ENCODE measurements around the gene DGKI. TPM values are rescaled to one million over a fixed set of nuclear protein-coding genes. Genes with fewer than 3 reads are reported as not detected.

Gene DGKI
- total RNA-seq, 1 donor from 2014 or later: 0.69 TPM

- H3K36me3 Mint-ChIP-seq (ENCODE audit: low read depth, unreplicated experiment): no peaks in the 10 kb centered on the region
- H3K27ac Mint-ChIP-seq (ENCODE audit: unreplicated experiment): no peak overlapping the region
- no peak for DNase-seq (ENCODE audit: low spot score)
- H3K27me3 Mint-ChIP-seq (ENCODE audit: unreplicated experiment): peaks cover 5% of the 10 kb centered on the region
- H3K4me3 Mint-ChIP-seq (ENCODE audit: unreplicated experiment): no peak overlapping the region
- TF ChIP-seq, protein P1, sequence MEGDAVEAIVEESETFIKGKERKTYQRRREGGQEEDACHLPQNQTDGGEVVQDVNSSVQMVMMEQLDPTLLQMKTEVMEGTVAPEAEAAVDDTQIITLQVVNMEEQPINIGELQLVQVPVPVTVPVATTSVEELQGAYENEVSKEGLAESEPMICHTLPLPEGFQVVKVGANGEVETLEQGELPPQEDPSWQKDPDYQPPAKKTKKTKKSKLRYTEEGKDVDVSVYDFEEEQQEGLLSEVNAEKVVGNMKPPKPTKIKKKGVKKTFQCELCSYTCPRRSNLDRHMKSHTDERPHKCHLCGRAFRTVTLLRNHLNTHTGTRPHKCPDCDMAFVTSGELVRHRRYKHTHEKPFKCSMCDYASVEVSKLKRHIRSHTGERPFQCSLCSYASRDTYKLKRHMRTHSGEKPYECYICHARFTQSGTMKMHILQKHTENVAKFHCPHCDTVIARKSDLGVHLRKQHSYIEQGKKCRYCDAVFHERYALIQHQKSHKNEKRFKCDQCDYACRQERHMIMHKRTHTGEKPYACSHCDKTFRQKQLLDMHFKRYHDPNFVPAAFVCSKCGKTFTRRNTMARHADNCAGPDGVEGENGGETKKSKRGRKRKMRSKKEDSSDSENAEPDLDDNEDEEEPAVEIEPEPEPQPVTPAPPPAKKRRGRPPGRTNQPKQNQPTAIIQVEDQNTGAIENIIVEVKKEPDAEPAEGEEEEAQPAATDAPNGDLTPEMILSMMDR (IDR thresholded peaks at IDR 0.05; ENCODE audit: unreplicated experiment): no peak
- peaks cover 3% of the 10 kb centered on the region for H3K4me1 Mint-ChIP-seq (ENCODE audit: unreplicated experiment)
- H3K9me3 Mint-ChIP-seq (ENCODE audit: unreplicated experiment): no peaks in the 10 kb centered on the region
Observed at GRCh38 chr7:137753067-137753466, 93.7 kb downstream of the DGKI start.

- TF ChIP-seq, protein P1 (IDR thresholded peaks at IDR 0.05; ENCODE audit: unreplicated experiment): no peak
- H3K4me3 Mint-ChIP-seq (ENCODE audit: unreplicated experiment): no peak overlapping the region
- no peak for DNase-seq (ENCODE audit: low spot score)
- H3K27ac Mint-ChIP-seq (ENCODE audit: unreplicated experiment): no peak overlapping the region
- H3K9me3 Mint-ChIP-seq (ENCODE audit: unreplicated experiment): no peaks in the 10 kb centered on the region
- H3K4me1 Mint-ChIP-seq (ENCODE audit: unreplicated experiment): peaks cover 3% of the 10 kb centered on the region
- peaks cover 5% of the 10 kb centered on the region for H3K27me3 Mint-ChIP-seq (ENCODE audit: unreplicated experiment)
- no peaks in the 10 kb centered on the region for H3K36me3 Mint-ChIP-seq (ENCODE audit: low read depth, unreplicated experiment)
Observed at GRCh38 chr7:137751361-137752009, 95.3 kb downstream of the DGKI start.

GRCh38 chr7:137747359-137748031, 99.3 kb downstream of the DGKI start:
- peaks cover 1% of the 10 kb centered on the region for H3K27me3 Mint-ChIP-seq (ENCODE audit: unreplicated experiment)
- H3K36me3 Mint-ChIP-seq (ENCODE audit: low read depth, unreplicated experiment): no peaks in the 10 kb centered on the region
- no peak overlapping the region for H3K4me3 Mint-ChIP-seq (ENCODE audit: unreplicated experiment)
- no peak for DNase-seq (ENCODE audit: low spot score)
- H3K9me3 Mint-ChIP-seq (ENCODE audit: unreplicated experiment): no peaks in the 10 kb centered on the region
- H3K4me1 Mint-ChIP-seq (ENCODE audit: unreplicated experiment): no peaks in the 10 kb centered on the region
- no peak overlapping the region for H3K27ac Mint-ChIP-seq (ENCODE audit: unreplicated experiment)
- TF ChIP-seq, protein P1 (IDR thresholded peaks at IDR 0.05; ENCODE audit: unreplicated experiment): no peak

DNA sequence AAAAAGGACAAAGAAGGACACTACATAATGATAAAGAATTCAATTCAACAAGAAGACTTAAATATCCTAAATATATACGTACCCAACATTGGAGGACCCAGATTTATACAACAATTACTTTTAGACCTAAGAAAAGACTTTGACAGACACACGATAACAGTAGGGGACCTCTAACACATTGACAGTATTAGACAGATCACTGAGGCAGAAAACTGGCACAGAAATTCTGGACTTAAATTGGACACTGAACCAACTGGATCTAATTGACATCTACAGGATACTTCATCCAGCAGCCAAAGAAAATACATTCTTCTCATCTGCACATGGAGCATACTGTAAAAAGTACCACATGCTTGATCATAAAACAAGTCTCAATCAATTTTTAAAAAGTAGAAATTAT, 103.8 kb downstream of the DGKI start:
- TF ChIP-seq, protein P1 (IDR thresholded peaks at IDR 0.05; ENCODE audit: unreplicated experiment): no peak
- no peaks in the 10 kb centered on the region for H3K9me3 Mint-ChIP-seq (ENCODE audit: unreplicated experiment)
- DNase-seq (ENCODE audit: low spot score): no peak
- H3K27ac Mint-ChIP-seq (ENCODE audit: unreplicated experiment): no peak overlapping the region
- no peaks in the 10 kb centered on the region for H3K36me3 Mint-ChIP-seq (ENCODE audit: low read depth, unreplicated experiment)
- H3K27me3 Mint-ChIP-seq (ENCODE audit: unreplicated experiment): peaks cover 1% of the 10 kb centered on the region
- H3K4me3 Mint-ChIP-seq (ENCODE audit: unreplicated experiment): no peak overlapping the region
- no peaks in the 10 kb centered on the region for H3K4me1 Mint-ChIP-seq (ENCODE audit: unreplicated experiment)

DNA sequence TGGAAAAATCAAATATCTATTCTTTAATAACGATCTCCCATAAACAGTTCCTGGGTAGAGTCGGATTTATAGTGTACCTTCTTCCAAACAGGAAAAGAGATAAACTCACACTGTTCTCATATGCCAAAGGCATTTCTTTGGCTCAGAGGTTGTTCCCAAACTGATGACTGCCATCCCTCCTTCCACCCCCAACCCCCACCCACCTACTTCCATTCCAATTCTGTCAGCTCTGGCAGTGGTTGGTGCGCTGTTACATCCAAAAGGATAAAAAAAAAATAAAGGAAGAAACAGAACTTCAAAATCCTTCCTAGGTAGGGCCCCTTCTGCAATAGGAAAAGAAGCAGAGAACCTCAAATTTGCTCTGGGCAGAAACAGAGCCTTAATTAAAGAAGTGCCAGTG, 104.7 kb downstream of the DGKI start:
- Mint-ChIP-seq H3K27me3 (ENCODE audit: unreplicated experiment) (peaks cover 1% of the 10 kb centered on the region), H3K4me1 (ENCODE audit: unreplicated experiment) (no peaks in the 10 kb centered on the region)

More for the DNA sequence above, 104.7 kb downstream of the DGKI start:
- TF ChIP-seq, protein P1 (IDR thresholded peaks at IDR 0.05; ENCODE audit: unreplicated experiment): no peak
- Mint-ChIP-seq H3K27ac (ENCODE audit: unreplicated experiment) (no peak overlapping the region), H3K36me3 (ENCODE audit: low read depth, unreplicated experiment) (no peaks in the 10 kb centered on the region), H3K4me3 (ENCODE audit: unreplicated experiment) (no peak overlapping the region), H3K9me3 (ENCODE audit: unreplicated experiment) (no peaks in the 10 kb centered on the region)
- no peak for DNase-seq (ENCODE audit: low spot score)

All from endothelial cell (in vitro differentiated cells).